Vagina (tissue), 2 donors: ENCODE measurements around the gene FAM200B.

Source experiments
- POLR2A ChIP-seq, 2 donors: fragments of 450-650 bp; IDR thresholded peaks; one replicate each; pipeline ENCODE4 v1.6.1; 2017; ENCODE audit warnings: antibody characterized with exemption in 2 of 2, mild to moderate bottlenecking in 2 of 2, moderate library complexity in 2 of 2
- TF ChIP-seq, protein P1 (sequence below), 3 experiments: fragments of 450-650 bp in 2 of 3; fragments of 200-600 bp in 1 of 3; sonication (generic) in 1 of 3; IDR thresholded peaks; one replicate each; pipeline ENCODE4 v1.5.1; 2017 to 2019; ENCODE audit warnings: antibody characterized with exemption in 3 of 3, mild to moderate bottlenecking in 2 of 3, moderate library complexity in 2 of 3

DNA sequence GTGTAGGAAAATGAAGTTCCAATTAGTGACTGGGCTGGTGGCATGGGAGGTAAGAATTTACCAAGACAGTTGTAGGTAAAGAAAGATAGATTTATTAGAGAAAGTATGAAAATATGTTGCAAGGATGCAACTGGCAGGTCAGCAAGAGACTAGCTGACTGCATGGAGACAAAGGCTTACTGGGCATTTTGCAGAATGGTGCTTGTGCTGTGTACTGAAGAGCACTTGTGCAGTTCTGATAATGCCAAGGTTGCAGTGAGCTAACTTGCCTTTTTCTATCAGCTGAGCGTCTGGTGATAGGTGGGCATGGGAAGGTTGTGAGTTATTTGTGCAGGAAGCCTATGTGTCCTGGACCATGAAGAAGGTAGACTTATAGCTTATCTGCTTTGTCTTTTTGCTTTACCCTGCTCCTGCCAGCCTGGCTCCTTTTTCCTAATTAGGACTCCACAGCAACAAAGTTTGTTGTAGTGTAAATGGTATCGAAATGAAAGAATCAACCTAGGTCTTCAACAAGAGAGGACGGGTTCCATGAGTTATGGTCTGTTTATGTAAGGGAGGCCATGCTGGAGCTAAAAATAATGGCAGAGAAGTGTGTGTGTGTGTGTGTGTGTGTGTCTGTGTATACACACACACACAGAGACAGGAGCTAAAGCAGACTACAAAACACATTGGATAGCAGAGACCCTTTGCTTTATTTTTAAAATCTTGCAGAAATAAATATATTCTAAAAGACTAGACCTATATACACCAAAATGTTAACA, 36.2 kb downstream of the FAM200B start:
- TF ChIP-seq, protein P1, sequence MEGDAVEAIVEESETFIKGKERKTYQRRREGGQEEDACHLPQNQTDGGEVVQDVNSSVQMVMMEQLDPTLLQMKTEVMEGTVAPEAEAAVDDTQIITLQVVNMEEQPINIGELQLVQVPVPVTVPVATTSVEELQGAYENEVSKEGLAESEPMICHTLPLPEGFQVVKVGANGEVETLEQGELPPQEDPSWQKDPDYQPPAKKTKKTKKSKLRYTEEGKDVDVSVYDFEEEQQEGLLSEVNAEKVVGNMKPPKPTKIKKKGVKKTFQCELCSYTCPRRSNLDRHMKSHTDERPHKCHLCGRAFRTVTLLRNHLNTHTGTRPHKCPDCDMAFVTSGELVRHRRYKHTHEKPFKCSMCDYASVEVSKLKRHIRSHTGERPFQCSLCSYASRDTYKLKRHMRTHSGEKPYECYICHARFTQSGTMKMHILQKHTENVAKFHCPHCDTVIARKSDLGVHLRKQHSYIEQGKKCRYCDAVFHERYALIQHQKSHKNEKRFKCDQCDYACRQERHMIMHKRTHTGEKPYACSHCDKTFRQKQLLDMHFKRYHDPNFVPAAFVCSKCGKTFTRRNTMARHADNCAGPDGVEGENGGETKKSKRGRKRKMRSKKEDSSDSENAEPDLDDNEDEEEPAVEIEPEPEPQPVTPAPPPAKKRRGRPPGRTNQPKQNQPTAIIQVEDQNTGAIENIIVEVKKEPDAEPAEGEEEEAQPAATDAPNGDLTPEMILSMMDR (IDR thresholded peaks at IDR 0.05): no peak
- no peak for TF ChIP-seq POLR2A (IDR thresholded peaks at IDR 0.05)
